GM18909 (cell line): ENCODE results near the gene IDI1.
"Not testable (repeated sequence)": the region's sequence is repeated elsewhere in the genome, so short reads cannot be mapped to it uniquely, and the experiment has no call there.

Source experiments
- ATAC-seq: cut with Tn5 transposase; IDR thresholded peaks from one replicate; pipeline ENCODE4 v1.9.1; 2021; ENCODE audit warnings: mild to moderate bottlenecking; ENCODE audit not compliant: unreplicated experiment, poor library complexity

IDI1 gene

GRCh38 chr10:1037098-1037497 is 11.8 kb downstream of the IDI1 start:
- no peak for ATAC-seq

GRCh38 chr10:1036341-1036791 is 12.6 kb downstream of the IDI1 start:
- peak; percentile 63 for ATAC-seq

GRCh38 chr10:1035201-1035600 is 13.7 kb downstream of the IDI1 start:
- no peak for ATAC-seq

GRCh38 chr10:1034758-1035157 is 14.2 kb downstream of the IDI1 start:
- ATAC-seq = no peak

GRCh38 chr10:1033601-1034000 is 15.3 kb downstream of the IDI1 start:
- ATAC-seq = no peak

- no peak for ATAC-seq
Measured at GRCh38 chr10:1029838-1030237, 19.1 kb downstream of the IDI1 start.

- ATAC-seq = no peak
Measured at GRCh38 chr10:1026578-1026977, 22.3 kb downstream of the IDI1 start.

GRCh38 chr10:1025683-1026082 is 23.2 kb downstream of the IDI1 start, which contains the start of gene IDI2:
IDI2 (minus strand) TSS chr10:1025859; CDS start chr10:1024723, 1,136 bp downstream.
- no peak for ATAC-seq

- no peak for ATAC-seq
Measured at GRCh38 chr10:1024103-1024502, 24.8 kb downstream of the IDI1 start.

GRCh38 chr10:1022413-1022812 is 26.5 kb downstream of the IDI1 start:
- ATAC-seq = no peak

GRCh38 chr10:1020958-1021357 is 28.0 kb downstream of the IDI1 start:
- ATAC-seq = no peak

- ATAC-seq = no peak
Measured at GRCh38 chr10:1020460-1020859, 28.5 kb downstream of the IDI1 start.

- no peak for ATAC-seq
Measured at GRCh38 chr10:1019362-1019761, 29.6 kb downstream of the IDI1 start.

- no peak for ATAC-seq
Measured at GRCh38 chr10:1015688-1016087, 33.2 kb downstream of the IDI1 start.

GRCh38 chr10:1011696-1012095 is 37.2 kb downstream of the IDI1 start:
- no peak for ATAC-seq

- no peak for ATAC-seq
Measured at GRCh38 chr10:1010703-1011102, 38.2 kb downstream of the IDI1 start.

- ATAC-seq = not testable (repeated sequence)
Measured at GRCh38 chr10:1009947-1010346, 39.0 kb downstream of the IDI1 start.

GRCh38 chr10:1009071-1009494 is 39.8 kb downstream of the IDI1 start:
- no peak for ATAC-seq

- no peak for ATAC-seq
Measured at GRCh38 chr10:1007583-1007982, 41.3 kb downstream of the IDI1 start.

- no peak for ATAC-seq
Measured at GRCh38 chr10:1006573-1006972, 42.3 kb downstream of the IDI1 start.

GRCh38 chr10:1003884-1004670 is 44.8 kb downstream of the IDI1 start:
- no peak for ATAC-seq

- no peak for ATAC-seq
Measured at GRCh38 chr10:1002425-1003006, 46.4 kb downstream of the IDI1 start.
